NCI-H524 treated with DMSO at 0.1 percent for 48 hours (cell line): Measurements from ENCODE around the gene DNAL4.

ENCODE experiments used
- DNase-seq: peaks from one replicate; lab custom pipeline; 2025; lab: John Stamatoyannopoulos, UW

The DNAL4 gene, protein sequence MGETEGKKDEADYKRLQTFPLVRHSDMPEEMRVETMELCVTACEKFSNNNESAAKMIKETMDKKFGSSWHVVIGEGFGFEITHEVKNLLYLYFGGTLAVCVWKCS

DNA sequence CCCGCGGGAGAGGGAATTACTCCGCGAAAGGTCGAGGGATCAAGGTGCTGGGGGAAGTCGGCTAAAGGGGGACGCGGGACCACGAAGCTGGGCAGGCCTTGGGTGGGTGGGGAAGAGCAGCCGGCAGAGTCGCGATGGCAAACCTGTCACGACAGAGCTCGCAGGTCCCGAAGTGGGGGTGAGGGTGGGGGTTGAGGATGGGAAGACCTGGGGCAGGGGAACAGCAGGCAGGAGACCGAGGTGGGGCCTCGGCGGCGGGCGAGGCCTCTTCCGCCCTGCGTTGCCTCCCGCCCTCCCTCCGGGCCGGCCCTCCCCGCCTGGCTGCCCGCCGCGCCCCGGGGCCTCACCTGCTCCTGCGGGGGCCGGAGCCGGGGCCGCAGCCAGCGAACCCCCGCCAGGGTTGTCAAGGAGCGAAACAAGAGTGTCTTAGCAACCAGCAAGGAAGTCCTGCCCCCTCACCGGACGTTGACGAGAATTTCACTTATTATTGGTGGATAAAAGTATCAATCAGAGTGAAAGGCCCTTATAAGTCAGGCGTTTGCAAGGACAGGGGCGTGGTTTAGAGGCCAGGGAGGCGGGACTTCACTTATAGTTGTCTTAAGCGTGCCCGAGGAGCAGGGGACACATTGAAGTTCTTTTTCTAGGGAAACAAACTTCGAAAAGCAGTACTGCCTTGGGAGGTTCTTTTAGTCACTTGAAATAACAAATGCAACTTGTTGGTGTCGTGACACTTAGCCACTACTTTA, at the start of gene DNAL4:
Gene DNAL4 (minus strand): TSS at position 423 of the 746 bp plus-strand sequence. CDS start 11,412 bp downstream, outside the sequence.
- DNase-seq = peak; percentile 87

DNA sequence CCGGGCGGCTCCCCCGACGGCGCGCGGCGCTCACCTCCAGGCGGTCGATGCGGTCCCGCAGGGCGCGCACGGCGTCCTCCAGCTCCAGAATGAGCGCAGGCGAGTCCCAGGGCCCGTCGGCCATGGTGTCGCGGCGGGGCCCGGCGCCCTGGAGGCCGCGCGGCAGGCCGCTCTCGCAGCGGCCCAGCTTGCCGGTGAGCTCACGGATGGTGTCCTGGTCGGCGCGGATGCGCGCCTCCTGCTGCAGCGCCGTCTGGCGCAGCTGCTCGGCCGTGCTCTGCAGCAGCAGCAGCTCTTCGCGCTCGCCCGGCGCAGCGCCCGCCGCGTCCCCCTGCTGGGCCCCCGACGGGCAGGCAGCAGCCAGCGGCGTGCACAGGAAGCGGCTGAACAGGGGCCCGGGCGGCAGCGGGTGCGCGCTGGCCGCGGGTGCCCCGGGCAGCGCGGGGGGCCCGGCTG, 49.3 kb upstream of the DNAL4 start:
- no peak for DNase-seq

DNA sequence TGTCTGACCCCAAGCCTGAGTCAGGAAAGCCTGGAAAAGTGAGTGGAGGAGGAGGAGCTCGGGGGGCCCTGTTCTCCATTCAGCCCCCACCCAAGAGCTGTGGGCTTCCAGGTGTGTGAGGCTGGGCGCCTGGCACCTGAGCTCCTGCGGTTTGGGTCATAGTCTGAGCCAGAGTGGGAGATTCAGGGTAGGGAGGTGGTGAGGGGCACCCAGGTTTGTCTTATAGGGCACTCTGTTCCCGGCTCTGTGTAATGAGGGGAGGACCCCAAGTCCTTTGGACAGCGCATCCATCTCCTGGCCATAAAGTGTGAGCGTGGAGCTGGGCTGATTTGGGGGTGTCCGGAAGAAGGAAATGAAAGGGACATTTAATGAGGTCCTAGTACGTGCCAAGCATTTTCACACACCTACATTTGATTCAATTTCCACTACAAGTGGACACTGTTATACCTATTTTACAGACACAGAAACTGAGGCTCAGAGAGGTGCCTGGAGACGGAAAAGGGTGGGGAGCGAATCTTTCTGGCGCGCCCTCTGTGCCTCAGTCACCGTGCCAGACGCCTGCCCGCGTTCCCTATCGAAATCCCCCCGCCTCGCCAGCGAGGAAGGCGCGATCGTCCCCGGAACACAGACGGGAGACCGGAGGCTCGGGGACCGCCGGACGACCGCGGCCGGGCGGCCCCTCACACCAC, 48.7 kb upstream of the DNAL4 start:
- no peak for DNase-seq

DNA sequence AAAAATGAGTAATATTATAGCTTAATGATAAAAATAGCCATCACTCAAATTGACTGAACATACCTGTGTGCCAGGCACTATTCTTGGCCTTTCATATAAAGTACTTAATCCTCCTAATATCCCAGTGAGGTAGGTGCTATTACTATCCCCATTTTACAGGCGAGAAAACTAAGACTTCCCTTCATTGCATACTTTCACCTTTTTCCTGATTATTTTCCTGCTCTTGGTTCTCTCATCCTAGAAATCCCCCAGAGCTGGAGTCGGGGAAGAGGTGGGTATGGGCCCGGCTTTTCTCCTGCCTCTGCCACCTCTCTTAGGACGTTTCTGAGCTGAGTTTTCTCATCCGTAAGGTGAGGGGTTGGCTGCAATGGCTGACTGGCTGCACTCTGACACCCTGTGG, 47.7 kb upstream of the DNAL4 start:
- DNase-seq = no peak

DNA sequence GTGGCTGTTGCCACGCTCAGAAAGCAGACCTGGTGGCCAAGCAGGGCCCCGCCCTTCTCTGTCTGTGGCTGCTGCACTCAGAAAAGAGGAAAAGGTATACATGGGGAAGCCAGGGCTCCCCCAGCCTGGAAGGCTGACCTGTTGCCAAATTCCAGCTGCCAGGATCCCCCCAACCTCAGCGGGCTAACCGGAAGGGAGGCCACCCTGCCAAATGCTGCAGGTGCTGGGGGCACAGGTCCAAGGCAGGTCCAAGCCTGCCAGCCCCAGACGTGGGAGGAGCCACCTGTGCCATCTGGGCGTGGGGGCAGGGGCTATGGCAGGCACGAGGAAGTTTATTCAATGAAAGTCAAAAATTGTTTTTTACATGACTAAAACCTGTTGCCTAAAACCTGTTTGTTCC, 47.3 kb upstream of the DNAL4 start:
- DNase-seq = no peak

DNA sequence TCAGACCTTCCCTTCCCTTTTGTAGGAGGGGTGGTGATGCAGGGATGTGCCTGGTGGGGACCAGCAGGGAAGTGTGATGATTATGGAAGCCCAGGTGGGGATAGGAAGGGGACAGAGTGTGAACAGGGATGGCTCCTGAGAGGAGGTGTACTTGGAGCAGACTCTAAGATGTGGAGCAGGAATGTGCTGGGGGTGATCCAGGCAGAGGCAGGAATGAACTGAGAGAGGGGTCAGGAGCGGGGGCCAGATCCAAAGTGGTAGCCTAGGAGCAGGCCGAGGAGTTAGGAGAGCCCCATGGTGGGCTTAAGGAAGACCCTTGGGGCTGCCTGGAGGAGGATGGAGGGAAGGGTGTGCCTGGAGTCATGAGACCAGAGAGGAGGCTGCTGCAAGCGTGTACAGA, 46.2 kb upstream of the DNAL4 start:
- no peak for DNase-seq

DNA sequence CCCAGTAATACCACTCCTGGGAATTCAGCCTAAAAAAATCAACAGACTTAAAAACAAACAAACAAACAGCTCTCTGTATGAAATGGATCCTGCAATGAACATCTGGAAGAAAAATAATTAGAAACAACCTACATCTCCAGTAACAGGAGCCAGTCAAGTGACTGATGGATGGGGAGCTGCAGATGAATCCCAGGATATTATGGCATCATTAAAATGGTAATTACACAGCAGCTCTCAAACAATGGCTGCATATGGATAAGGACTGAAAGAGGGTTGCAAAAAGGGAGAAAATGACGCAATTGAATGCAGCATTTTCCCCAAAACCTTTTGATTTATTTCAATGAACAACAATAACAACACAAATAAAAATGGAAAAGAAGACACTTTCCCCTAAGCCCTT, 45.7 kb upstream of the DNAL4 start:
- DNase-seq = no peak

DNA sequence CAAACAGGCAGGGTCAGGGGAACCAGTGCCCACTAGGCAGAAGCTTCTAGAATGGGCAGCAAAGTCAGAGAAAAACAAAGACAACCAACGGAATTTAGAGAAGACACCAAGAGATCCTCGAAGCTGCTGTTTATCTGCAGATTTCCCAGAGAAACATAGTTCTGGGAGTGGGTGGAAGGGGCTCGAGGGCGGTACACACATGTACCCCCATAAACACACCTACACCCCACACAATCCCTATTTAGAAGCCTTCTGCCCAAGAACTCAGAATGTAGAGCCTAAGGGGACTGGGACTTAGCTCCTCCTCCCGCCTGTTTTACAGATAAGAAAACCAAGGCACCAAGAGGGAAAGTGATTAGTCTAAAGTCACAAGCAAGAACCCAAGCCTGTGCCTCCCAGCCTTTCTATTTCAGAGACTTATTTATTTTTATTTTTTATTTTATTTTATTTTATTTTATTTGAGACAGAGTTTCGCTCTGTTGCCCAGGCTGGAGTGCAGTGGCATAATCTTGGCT, 43.5 kb upstream of the DNAL4 start:
- DNase-seq = no peak

DNA sequence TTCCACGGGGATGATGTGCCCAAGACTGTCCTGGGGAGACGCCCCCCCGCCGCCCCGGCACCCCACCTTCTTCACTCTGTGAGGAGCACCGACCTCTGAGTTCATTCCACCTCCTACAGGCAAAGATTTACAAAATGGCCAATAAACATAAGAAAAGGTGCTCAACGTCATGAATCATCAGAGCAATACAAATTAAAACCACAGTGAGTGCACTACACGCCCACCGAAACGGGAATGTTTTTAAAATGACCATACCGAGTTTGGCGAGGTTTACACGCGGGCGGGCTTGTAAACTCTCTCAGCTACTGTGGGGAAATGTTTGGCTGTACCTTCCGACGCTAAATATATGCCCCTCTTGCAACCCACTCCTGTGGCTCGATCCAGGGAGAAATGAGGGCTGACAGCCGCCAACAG, 42.0 kb upstream of the DNAL4 start:
- no peak for DNase-seq

DNA sequence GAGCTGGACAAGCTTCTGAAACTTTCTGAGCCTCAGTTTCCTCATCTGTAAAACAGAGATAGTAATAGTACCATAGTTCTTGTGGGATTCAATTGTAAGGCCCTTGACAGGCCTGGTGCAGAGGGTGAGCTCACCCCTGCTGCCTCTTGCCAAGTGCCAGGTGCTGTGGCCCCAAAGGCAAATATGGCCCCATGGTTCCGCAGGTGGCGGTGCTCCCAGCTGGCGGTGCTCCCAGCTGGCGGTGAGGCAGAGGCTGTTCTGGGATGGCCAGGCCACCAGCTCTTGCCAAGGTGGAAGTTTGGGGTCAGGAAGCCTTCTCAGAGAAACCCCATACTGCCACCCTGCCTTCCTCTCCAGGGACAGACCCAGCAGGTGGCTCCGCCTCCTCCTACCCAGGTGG, 41.0 kb upstream of the DNAL4 start:
- no peak for DNase-seq

DNA sequence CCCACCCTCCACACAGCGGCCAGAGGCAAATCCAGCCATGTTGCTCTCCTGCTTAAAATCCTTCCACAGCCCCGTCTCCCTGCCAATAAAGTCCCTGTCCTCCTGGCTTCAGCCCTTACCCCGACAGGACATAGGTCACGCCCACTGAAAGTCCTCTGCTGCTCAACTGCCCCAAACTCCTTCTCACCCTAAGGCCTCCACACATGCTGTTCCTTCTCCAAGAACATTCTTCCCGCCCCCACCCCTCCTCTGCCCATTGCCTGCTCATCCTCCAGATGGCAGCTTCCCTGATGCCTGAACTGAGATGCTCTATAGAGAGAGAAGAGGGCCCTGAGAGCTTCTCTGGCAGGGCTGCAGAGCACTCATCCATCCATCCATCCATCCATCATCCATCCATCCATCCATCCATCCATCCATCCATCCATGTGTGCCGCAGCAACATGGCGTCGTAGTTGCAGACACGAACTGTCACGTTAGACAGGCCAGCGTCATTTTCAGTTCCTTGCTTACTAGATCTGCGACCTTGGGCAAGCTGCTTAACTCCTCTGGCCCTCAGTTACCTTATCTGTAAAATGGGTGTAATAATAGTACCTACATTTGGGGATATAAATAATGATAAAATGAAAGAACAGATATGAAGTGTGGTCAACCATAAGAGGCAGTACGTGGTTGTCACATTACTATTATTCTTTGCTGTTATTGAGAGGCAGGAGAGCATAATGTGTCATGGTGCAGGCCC, 40.4 kb upstream of the DNAL4 start:
- DNase-seq = no peak

DNA sequence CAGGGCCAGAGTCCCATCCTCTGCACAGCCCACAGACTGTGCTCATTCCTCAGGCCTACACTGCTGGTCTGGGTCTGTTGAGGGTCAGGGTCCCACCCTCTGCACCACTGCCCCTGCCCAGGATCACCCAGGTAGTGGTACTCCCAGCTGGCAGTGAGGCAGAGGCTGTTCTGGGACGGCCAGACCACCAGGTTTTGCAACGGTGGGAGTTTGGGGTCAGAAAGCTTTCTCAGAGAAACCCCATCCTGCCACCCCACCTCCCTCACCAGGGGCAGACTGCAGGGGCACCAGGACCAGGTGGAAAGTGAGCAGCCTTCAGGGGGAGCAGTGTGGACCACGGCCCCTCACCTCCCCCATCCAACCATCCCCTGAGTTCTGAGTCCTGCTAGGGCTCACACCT, 39.1 kb upstream of the DNAL4 start:
- no peak for DNase-seq

DNA sequence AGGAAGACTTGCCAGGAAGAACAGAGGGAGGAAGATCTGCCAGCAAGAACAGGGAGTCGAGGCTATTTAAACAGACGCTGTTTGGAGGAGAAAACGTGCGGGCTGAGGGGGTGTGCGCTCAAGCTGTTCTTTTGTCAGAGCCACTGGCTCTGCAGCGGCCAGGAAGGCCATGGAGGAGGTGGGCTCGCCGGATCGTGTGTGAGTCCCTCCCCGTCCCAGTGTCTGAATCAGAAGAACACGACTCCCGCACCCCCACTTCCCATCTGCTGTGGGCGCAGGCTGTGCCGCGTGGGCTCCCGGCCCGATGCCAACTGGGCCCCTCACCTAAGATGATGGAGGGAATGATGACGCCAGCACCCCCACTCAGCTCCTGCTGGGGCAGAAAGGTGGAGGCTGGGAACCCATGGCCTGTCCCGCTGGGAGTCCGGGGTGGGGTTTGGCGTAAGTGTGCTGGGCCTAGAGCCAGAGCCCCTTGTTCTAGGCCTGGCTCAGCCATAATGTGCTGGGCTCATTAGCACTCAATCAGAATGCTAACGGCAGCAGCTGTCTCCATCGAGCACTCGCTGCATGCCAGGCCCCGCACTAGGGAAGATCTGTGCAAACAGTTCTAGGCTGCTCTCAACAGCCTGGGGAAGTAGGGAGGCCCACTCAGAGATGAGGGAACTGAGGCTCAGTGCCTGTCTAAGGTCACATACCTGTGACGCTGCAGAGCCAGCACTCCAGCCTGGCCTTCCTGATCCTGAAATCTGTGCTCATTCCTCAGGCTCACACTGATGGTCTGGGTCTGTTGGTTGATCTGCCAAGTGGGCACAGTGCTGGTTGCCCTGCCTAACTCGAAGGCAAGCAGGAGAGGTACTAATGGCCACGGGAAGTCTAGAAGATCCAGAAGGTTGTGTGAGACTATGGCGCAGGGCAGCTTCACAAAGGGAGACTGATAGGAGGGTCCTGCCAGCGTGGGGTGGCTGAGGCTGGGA, 38.3 kb upstream of the DNAL4 start:
- no peak for DNase-seq

DNA sequence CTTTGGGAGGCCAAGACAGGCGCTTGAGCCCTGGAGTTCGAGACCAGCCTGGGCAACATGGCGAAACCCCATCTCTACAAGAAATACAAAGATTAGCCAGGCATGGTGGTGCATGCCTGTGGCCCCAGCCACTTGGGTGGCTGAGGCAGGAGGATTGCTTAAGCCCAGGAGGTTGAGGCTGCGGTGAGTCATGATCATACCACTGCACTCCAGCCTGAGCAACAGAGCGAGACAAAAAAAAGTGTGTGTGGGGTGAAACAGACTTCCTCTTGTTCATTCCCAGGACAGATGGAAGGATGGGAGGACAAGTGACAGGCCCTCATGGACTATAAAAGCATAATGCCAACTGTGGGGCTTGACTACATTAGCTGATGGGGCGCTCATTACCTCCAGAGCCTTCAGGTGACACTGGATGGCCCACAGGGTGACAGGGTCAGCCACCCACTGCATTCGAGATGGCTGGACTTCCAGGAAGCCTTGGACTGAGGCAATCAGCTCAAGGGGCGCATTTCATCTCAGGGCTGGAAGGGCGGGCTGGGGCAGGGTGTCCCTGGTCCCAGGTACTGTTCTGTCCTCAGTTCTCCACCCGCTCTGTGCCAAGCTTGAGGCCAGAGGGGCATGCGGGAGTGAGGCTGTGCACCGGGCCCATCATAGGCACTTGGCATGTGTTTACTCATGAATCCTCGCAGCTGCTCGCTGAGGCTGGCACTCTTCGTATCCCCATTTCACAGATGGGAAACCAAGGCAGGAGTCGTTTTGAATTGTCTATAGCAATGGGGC, 37.4 kb upstream of the DNAL4 start:
- no peak for DNase-seq

DNA sequence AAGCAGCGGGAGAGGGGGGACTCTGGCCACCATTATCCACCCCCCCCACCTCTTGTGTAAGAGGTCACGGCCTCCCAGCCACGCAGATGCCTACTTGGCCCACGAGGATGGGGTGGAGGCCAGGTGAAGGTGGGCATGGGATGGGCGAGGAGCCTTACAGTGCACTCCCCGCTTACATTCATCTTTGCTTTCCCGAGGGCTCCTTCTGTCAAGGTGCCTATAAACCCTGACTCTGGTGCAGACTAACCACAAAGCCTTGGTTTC, 36.8 kb upstream of the DNAL4 start:
- no peak for DNase-seq

DNA sequence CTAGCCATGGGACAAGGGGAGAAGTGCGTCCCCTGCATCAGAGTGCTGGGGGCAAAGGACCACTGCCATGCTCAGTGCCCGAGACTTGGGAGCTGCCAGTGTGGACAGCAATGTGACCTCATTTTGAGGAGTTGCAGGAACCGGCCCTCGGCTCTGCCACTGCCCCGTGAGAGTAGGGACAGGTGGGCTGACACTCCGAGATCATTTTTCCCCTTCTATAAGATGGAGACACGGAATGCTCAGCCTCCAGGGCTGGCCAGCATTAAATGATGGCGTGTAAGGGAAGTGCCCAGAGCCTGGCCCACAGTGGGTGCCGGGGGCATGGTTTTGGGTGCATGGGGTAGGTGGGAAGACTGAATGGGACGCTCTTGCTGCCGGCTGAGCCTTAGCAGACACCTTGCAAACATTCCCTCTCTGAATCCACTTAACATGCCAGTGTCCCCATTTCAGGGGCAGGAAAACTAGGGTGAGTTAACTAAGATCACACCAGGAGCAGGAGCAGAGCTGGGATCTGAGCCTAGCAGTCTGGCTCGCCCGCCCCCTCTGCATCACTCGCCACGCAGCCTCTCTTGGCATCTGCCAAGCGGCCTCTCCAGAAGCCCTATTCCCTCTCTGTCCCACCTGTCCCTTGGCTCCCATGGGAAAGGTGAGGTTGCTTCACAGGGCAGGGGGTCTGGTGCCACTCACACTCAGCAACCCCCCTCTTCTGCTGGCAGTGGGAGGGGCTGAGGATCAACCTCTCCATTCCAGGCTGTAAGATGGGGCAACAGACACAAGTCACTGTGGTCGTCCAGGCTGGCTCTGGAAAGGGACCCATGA, 36.3 kb upstream of the DNAL4 start:
- DNase-seq = no peak

DNA sequence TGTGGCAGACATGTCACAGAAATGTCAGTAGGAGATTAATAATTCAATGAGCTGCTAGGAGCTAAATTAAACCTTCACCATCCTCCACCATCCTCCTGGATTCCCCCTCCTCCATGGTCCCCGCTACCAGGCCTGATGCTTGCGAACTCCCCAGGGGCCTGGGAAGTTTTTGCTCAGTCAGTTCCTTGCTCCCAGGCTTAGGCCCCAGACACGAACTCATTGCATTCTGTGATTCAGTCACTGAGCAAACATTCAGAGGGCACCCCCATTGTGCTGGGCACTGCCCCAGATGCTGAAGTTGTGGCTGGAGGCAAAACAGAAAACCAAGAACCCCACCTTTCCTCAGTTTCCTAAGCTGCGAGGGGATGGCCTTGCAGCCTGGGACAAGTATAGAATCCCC, 35.5 kb upstream of the DNAL4 start:
- DNase-seq = no peak

DNA sequence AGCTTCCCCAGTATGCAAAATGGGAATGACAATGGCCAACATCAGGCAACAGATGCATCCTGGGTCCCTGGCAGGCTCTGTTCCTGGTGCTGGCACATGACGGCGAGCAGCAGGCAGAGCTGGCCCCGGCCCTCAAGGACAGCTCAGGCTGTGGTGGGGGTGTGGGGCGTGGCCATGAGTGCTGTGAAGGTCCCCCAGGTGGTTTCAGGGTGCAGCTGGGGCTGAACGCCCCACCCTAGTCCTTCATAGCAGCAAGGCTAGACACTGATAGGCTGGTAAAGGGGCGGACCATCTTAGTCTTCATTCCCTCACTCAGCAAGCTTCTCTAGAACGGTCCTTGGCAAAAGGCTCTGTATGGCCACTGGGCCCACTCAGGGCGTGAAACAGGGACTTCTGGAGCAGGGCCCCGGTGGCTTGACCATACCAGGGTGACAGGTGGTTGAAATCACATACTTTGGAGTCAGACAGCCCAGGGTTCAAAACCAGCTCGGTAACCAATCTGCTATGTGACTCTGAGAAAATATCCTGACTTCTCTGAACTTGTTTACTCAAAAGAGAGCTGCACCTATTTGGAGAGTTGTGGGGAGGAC, 34.8 kb upstream of the DNAL4 start:
- DNase-seq = no peak

DNA sequence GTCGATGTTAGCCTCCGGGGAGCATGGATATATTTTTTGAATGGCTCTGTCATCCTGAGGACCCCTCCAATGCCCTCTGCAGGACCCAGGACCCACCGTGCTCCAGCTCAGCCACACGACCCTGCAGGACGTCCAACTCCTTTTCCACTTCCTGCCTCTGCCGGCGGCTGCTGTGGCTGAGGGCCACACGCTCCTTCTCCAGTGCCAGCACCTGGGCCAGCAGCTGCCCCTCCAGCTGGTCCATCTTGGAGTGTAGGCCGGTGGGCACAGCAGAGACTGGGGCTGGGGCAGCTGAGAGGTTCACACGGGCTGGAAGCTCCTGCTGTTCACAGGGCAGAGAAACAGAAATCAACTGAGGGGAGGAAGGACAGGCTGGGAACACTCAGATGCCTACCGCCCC, 34.2 kb upstream of the DNAL4 start:
- DNase-seq = peak; percentile 59

DNA sequence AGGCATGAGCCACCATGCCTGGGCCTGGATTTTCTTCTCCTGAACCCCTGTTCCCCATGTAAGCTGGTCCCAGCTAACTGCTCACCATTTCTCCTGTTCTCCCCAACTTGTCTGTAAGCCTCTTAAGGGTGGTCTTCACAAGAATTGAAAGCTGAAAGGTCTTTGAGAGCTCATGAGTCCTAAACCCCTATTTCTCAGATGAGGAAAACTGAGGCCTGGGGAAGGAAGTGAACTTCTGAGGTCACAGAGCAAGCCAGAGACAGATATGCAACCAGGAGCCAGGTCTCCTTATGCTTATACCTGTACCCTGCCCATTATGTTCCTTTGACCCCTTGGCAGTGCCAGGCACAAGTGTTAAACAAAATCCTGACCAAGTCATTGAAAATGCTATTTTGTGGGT, 33.6 kb upstream of the DNAL4 start:
- DNase-seq = no peak
